GM12873 (cell line): Measurements from ENCODE around the gene JUP.

Source experiments
- CTCF ChIP-seq: IDR thresholded peaks from 2 replicates; pipeline ENCODE4 v1.5.1; 2012; ENCODE audit warnings: low read depth, mild to moderate bottlenecking, moderate library complexity, low read length, control low read depth; ENCODE audit not compliant: insufficient read depth; ENCODE audit errors: missing control alignments

Gene JUP

GRCh38 chr17:41794540-41794975, 8.0 kb upstream of the JUP start:
- TF ChIP-seq CTCF, result no peak

DNA sequence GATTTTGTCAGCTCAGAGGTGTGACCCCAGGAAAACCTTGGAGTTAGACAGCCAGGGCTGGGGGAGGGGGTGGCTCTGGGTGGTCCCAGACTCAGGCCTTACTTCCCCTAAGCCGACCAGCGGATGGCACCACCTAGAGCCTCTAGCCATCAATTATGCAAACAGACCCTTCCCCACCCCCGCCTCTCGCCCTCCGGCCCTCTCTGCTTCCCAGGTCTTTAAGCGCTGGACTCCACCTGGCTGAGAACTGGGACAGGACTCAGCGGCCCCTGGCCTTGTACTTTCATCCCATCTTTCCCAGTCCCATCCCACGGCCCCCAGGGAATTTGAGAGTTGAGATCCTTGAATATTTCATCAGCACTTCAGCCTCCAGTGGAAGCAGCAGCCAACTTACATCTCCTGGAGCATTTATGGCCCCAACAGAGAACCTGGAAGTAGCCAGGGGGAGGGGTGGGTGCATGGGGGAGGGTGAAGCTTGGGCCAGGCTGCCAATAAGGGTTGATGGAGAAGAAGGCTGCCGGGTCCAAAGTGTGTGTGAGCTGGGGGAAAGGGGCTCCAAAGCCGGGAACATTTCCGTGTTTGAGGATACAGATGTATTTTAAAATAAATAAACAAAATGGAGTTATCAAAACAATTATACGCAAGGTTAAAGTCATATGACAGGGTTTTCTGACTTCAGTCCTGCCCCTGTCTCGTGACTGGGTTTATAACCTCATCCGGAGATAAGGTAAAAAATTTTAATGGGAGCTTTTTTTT, 7.5 kb upstream of the JUP start:
- TF ChIP-seq CTCF, result no peak

DNA sequence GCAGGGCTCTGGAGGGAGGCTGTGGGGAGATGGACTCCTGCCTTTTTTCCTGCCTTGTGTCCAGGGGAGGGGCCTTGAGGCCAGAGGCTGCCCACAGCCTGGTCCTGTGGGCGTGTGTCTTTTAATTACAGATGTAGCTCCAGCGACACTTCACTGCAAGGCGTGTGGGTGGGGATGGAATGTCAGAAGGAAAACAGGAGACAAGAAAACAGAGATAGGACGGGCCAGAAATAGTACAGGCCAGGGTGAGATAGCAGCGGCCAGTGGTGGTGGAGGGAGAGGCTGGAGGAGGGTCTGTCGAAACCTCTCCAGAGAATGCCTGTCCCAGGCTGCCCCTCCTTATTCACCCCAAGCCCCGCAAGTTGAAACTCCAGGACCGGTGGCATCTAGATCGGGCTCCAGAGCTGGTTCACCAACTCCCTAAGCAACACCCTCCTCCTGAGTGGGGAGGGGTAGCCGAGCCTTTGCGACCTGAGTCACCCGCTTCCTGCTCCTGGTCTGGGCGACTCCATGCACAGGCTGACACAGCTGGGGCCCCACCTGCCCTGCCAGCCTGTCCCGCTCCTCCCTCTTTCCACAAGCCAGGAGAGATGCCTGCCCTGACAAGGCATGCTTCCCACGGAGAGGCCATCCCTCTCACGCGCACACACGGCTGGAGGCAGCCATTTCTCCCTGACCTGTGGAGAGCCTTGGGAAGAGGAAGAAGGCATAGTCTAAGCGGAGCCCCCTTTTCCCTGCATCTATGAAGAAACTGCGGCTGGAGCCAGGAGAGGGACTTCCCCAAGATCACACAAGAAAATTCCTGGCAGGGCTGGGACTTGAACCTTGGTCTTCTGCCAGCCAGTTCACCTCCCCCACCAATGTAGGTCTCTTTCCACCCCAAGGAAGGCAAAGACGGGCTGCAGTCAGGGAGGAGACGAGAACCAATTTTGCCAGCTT, 6.6 kb upstream of the JUP start:
- no peak for TF ChIP-seq CTCF

DNA sequence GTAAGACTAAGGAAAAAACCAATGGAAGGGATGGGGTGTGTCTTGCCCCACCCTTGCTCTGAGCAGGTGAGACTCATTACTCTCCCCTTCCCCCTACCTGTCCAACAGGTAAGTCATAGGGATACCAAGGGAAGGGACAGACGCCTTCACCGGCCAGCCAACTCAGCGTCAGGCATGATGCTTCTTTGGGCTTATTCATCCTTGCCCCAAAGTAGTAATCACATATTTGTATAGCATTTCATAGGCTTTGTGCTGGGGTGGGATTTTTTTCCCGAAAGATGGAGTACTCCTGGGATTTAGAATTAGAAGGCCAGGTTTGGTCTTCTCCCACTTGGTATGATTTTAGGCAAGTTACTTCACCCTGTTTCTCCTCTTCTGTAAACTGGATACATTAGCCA, 509 bp upstream of the JUP start:
- no peak for TF ChIP-seq CTCF

- no peak for TF ChIP-seq CTCF
Measured at GRCh38 chr17:41785859-41786226, 668 bp downstream of the JUP start.

DNA sequence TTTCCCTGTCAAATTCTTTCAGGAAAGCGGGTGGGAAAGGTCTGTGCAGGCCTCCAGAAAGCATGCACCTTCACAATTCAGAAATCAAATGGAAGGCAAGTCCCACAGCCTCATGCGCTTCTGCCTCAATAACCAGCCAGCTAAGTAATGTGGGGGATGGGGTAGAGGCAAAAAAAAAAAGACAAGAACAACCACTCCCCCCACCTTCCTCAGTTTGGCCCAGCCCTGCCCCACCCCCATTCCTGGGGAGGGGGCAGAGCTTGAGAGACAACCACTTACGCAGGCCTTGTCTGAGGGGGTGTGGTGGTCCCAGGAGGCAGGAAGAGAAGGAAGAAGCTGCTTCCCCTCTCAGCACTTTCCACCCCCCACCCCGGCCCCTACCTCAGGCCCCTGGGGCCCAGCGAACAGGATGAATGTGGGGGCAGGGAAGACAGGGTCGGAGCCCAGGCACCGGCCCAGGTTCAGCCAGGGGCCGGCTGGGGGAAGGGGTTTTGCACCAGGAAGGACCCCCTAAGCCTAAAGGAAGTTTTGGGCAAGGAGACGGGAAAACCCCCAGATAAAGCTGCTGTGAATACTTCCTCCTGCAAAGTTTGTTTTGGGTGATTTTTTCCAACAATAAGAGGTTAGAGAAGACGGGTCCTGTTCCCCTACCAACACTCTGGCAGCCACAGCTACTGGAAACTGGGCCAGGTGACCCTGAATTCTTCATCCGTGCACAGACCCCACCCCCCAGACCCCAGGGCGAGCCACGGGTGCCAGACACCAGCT, 1.2 kb downstream of the JUP start:
- no peak for TF ChIP-seq CTCF
